Subcutaneous adipose tissue (tissue), 4 donors: ENCODE results near the gene CD82. TPM values are rescaled to one million over a fixed set of nuclear protein-coding genes. Genes with fewer than 3 reads are reported as not detected.

Experiments used
- total RNA-seq, 4 donors: library from RNA; depleted of rRNA; stranded (reverse); fragments of >200 nt; gene quantifications; one replicate each; pipeline ENCODE4 v1.1.0, GENCODE V29; 2016
- TF ChIP-seq, protein P1 (sequence below): fragments of 450-650 bp; IDR thresholded peaks from one replicate; pipeline ENCODE4 v1.5.1; 2016; ENCODE audit warnings: low read depth, mild to moderate bottlenecking, control low read depth, antibody characterized with exemption, moderate library complexity

The CD82 gene
- total RNA-seq, 4 donors from 2014 or later = 9.0 to 19.4 (median 14.3) TPM

GRCh38 chr11:44611687-44612434 is 46.4 kb downstream of the CD82 start:
- TF ChIP-seq, protein P1, sequence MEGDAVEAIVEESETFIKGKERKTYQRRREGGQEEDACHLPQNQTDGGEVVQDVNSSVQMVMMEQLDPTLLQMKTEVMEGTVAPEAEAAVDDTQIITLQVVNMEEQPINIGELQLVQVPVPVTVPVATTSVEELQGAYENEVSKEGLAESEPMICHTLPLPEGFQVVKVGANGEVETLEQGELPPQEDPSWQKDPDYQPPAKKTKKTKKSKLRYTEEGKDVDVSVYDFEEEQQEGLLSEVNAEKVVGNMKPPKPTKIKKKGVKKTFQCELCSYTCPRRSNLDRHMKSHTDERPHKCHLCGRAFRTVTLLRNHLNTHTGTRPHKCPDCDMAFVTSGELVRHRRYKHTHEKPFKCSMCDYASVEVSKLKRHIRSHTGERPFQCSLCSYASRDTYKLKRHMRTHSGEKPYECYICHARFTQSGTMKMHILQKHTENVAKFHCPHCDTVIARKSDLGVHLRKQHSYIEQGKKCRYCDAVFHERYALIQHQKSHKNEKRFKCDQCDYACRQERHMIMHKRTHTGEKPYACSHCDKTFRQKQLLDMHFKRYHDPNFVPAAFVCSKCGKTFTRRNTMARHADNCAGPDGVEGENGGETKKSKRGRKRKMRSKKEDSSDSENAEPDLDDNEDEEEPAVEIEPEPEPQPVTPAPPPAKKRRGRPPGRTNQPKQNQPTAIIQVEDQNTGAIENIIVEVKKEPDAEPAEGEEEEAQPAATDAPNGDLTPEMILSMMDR = no peak

DNA sequence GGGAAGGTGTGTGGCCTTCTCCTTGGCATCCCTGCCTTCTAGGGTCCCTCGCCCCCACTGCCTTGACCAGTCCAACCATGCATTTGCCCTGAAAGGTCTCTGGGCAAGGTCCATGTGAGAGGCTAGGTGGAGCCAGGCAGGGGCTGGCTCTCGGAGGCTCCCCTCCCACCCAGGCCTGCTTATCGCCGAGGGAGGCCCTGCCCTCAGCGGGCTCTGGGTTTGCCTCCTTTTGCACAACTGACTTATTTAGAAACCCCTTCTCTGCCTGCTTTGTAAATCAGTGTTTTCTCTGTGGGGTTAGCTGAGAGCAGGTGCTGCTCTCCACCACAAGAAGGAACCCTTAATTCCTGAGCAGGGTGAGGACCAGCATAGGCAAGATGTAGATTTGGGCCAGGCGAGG is 47.7 kb downstream of the CD82 start:
- TF ChIP-seq, protein P1 = no peak

- TF ChIP-seq, protein P1 = no peak
These were observed 48.9 kb downstream of the CD82 start for GRCh38 chr11:44614281-44614775.

- TF ChIP-seq, protein P1 = no peak
These were observed 49.7 kb downstream of the CD82 start for GRCh38 chr11:44615041-44615755.

DNA sequence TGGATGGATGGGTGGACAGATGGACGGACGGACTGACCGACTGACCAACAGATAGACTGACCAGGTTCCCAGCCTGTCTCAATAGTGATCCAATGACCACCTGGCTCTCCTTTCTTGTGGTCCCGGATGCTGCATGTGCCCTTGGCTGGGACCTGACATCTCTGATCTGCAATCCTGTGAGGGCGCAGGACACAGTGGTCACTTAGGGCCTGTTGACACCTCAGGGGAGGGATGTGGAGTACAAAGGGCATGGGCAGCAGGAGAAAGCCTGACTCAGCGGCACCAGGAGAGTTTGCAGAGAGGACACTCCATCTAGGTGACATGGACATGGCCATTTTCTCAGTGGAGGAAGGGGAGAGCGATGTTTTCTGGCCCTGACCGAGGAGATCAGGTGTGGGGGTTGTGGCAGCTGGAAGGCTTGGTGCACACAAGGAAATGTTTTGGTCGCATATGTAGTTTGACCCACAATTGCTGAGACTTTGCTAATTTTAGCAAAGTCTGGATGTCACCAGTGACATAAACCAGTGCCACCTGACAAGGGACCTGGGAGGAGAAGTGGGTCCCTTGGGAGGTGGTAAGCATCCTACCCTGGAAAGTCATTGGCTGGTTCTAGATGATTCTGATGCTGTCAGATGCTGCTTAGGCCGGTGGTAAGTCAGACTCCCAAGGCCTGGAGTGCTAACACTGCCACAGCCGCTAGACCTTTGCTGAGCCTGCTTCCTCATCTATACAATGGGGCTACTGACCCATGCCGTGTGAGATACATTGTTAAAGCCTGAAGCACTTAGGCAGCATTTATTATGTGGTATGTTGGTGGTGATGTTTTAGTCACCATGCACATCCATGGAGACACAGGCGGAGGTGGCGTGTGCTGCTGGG is 50.7 kb downstream of the CD82 start:
- TF ChIP-seq, protein P1 = no peak

- TF ChIP-seq, protein P1 = no peak
These were observed 52.4 kb downstream of the CD82 start for GRCh38 chr11:44617671-44618461.
